HG03521 (cell line): Measurements from ENCODE around the gene MTA1.

Source experiments
- ATAC-seq: cut with Tn5 transposase; IDR thresholded peaks from one replicate; pipeline ENCODE4 v1.9.1; 2021; ENCODE audit warnings: mild to moderate bottlenecking, moderate library complexity; ENCODE audit not compliant: unreplicated experiment

MTA1 gene

DNA sequence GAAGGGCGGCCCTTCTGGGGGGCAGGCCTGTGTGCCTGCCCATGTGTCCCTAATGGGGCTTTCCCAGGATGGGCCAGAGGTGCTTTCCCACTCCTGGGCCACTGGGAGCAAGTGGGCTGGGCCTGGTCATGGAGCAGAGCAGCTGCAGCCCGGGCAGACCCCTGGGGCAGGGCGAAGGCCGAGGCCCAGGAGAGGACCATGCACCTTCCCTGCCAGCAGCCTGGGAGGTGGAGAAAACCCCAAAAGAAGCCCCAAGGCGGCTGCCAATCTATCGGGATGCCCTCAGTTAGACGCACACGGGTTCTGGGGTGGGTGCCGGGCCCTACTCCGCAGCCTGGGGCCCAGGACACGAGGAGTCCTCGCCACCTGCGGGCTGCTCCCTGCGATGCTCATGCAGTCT, 38.9 kb downstream of the MTA1 start:
- no peak for ATAC-seq

DNA sequence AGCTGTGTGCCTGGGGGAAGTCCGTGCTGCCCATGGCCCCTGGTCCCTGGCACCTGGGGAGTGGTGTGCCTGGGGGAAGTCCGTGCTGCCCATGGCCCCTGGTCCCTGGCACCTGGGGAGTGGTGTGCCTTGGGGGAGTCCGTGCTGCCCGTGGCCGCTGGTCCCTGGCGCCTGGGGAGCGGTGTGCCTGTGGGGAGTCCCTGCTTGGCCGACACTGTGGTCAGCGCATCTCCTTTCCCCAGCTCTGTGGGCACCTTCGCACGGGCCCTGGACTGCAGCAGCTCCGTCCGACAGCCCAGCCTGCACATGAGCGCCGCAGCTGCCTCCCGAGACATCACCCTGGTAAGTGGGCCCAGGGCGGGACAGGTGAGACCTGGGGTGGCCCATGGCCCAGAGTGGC, 40.5 kb downstream of the MTA1 start:
- no peak for ATAC-seq

DNA sequence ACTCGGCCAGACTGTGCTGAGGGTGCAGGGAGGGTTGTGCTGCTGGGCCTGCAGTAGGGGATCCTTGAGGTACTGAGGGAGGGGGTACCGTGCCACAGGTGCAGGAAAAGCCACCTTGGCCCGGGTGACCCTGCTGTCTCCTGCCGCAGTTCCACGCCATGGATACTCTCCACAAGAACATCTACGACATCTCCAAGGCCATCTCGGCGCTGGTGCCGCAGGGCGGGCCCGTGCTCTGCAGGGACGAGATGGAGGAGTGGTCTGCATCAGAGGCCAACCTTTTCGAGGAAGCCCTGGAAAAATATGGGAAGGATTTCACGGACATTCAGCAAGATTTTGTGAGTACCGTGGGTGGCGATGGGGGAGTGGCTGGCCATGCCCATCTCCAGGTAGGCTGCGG, 41.0 kb downstream of the MTA1 start:
- ATAC-seq = no peak

DNA sequence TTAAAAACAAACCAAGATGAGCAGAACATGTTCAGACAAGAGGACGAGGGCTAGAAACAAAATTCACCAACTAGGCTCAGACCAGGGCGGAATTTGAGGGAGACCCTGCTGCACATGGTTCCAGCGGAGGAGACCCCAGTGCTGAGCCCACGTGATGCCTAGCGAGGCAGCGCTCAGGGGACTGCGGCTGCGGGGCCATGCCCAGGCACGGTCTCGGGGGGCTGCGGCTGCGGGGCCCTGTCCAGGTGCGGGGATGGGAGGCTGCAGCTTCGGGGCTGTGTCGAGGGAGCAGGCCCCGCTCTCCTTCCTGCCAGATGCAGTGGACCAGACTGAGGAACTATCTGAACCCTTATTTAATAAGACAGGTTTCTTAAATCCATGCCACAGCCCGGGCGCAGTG, 42.3 kb downstream of the MTA1 start:
- ATAC-seq = no peak

DNA sequence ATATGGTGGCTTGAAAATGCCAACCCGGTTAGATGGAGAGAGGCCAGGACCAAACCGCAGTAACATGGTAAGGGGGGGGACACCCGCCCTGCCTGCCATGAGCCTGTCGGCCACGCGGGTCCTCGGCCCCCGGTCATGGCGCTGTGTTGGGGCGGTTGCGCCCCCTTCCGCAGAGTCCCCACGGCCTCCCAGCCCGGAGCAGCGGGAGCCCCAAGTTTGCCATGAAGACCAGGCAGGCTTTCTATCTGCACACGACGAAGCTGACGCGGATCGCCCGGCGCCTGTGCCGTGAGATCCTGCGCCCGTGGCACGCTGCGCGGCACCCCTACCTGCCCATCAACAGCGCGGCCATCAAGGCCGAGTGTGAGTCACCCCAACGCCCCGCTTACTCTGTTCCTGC, 44.9 kb downstream of the MTA1 start:
- no peak for ATAC-seq

DNA sequence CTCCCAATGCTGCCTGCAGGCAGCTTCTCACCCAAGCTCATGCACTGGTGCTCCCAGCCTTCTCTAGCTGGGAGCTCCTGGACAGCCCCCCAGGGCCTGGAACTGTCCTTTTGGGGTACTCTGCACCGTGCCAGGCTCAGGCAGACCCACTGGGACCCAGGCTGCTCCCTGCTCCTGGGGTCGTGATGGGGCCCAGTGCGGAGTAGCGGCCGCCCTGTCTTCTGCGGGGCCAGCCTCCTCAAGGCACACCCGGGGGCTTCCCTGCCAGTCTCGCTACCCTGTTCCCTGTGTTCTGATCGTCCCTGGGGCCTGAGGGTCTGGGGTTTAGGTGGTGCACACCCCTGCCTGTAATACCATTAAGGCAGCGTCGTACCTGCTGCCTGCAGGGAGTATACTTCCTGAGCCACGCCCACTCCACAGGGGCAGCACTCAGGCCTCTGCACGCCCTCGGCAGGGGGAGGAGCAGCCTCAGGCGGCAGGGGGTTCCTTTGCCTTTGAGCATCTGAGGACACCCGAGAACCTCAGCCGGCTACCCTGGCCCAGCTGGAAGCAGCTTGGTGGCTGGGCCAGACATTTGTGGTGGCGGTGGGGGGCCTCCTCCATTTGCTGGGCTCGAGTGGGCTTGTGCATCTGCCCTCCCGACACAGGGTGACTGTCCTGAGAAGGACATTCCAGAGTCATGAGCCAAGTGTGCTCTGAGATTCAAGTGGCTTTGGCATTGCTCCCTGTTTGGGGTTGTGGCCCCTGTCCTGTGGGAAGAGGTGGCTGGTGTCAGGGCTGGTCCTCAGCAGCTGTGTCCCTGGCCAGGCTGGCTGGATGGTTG, 45.8 kb downstream of the MTA1 start:
- no peak for ATAC-seq

DNA sequence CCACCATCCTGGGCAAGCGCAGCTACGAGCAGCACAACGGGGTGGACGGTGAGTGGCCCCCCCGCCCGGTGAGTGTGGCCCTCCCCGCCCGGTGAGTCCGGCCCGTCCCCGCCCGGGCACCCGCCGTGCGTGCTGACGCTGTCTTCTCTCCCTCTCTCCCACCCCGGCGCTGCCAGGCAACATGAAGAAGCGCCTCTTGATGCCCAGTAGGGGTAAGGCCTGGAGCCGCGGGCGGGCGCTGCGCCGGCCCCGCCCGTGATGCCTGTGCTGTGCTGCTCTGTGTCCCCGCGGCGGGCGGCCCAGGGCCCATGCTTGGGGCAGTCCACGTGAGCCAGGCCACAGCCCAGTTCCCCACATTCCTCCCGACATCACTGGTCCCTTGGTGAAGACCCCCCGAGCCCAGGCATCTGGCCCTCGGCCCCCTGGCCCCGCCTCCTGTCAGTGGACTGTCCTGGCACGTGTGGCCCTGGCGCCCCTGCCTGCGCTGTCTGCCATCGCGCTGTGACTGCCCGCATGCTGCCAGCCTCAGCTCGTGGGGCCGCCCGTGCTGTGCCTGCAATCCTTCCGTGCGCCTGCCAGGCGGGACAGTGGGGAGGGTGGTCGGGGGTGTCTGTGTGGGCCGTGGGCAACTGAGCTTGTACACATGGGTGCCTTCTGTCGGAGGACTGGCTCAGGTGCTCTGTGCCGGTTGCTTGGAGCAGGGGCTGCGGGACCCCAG, 47.1 kb downstream of the MTA1 start:
- no peak for ATAC-seq

DNA sequence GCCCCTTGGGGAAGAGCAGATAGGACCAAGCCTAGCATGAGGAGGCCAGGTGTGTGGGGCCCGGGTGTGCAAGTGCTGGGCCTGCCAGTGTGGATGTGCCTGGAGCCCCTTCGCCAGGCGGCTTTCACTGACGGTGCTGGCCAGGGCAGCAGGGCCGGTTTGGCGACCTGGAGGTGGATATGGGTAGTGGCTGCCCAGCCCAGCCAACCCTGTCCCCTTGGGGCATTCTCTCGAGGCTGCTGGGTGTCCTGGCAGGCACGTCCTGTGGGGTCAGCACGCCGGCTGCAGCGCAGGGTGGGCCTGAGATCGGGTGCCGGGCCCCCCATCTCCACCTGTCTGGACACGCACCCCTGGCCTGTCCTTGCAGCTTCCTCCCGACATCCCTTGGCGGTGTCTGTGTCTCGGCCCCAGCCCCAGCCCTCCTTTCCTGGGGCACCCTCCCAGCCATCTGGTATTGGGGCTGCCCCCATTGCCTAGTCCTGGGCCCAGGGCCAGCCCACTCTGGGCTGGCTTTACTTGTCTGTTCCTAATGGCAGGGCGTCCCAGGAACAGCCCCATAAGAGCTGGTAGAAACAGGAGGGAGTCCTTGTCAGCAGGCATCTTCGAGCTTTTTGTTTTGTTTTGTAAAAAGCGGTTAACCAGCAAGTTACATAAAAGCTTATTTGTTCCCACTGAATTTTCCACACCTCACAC, 47.8 kb downstream of the MTA1 start:
- ATAC-seq = no peak

DNA sequence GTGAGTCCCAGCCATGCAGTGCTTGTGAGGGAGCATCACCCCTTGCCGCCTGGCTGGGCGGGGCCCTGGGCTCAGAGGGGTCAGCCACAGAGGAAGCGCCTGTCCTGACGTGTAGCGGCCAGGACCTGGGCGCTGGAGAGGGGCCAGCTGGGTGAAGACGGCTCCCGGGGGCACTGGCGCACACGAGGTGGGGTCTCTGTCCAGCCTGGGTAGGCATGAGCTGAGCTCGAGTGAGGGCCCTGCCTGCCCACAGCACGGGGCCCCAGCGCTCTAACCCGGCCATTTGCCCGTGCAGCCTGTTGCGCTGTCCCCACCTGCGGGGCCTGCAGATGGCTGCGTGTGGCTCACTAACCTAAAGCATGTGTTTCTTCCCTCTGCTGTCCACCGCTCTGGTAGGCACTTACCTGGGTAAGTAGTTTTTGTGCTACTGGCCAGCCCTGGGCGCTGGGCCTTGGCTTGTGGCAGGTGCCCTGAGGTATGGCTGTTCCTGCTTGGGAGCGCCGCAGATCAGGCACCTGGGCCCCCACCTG, 48.4 kb downstream of the MTA1 start:
- ATAC-seq = no peak

DNA sequence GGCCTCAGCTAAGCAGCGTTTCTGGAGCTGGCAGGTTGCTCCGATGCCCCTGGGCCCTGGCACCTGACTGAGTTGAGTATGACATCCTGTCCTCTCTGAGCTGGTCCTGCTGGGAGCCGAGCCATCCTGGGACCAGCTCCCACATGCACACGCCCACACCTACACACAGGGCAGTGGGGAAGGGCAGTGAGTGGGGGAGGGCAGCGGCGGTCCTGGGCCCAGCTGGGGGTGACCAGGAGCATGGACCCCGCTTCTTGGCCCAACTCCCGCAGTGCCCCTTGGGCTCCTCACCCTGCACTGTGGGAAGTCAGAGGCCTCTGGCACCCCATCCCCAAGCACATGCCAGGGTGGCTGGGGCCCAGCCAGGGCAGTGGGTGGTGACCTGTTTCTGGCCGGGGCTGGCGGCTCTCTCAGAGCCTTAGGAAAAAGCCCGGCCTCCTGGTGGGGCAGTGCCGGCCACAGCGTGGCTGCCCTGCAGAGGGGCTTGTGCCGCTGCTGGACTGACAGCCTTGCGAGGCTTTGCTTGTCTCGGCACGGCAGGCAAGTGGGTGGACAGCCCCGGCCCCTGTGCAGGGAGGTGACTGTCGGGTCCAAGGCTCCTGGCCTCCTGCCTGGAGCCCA, 49.1 kb downstream of the MTA1 start:
- no peak for ATAC-seq

DNA sequence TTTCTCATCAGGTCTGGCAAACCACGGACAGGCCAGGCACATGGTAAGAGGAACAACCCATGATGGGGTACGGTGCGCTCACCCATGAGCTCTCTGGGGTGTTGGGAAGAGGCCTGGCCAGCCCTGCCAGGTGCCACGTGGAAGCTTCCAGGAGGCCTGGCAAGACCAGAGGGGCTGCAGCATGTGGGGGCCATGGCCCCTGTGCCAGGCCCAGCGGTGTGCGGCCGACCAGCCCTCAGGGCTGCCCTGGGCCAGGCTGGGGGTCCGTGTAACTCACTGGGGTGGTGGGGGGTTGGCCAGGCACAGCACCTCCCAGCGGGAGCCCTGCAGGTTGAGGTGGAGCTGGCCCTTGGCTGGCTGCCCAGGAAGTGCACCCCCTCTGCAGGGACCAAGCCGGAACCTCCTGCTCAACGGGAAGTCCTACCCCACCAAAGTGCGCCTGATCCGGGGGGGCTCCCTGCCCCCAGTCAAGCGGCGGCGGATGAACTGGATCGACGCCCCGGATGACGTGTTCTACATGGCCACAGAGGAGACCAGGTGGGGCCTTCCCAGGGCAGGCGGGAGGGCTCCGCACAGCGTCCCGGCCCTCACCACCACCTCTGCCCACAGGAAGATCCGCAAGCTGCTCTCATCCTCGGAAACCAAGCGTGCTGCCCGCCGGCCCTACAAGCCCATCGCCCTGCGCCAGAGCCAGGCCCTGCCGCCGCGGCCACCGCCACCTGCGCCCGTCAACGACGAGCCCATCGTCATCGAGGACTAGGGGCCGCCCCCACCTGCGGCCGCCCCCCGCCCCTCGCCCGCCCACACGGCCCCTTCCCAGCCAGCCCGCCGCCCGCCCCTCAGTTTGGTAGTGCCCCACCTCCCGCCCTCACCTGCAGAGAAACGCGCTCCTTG, 50.1 kb downstream of the MTA1 start:
- ATAC-seq = no peak

DNA sequence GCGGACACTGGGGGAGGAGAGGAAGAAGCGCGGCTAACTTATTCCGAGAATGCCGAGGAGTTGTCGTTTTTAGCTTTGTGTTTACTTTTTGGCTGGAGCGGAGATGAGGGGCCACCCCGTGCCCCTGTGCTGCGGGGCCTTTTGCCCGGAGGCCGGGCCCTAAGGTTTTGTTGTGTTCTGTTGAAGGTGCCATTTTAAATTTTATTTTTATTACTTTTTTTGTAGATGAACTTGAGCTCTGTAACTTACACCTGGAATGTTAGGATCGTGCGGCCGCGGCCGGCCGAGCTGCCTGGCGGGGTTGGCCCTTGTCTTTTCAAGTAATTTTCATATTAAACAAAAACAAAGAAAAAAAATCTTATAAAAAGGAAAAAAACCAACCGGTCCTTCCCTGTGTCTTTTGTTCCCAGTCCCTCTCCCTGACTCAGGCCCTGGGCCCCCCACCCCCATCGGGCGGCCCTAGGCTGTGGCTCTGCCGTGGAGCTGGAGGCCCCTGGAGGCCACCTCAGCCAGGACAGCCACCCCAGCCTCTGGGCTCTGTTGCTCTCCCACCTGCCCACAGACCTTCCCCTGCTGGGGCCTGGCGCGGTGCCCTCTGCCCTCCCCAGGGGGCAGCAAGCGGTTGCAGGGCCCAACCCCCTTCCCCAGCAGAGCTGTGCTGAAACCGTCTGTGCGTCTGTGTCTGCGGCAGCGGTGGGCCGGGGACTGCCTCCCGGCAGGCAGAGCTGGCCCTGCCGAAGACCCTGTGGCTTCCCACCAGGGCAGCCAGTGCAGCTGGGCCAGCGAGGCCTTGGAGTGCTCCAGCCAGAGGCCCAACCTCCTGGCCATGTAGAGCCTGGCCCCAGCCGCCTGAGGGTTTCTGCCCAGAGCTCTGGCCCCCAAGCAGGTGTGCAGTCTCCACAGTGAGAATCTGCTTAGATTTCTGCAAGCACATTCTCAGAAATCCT, 51.0 kb downstream of the MTA1 start:
- ATAC-seq = no peak

DNA sequence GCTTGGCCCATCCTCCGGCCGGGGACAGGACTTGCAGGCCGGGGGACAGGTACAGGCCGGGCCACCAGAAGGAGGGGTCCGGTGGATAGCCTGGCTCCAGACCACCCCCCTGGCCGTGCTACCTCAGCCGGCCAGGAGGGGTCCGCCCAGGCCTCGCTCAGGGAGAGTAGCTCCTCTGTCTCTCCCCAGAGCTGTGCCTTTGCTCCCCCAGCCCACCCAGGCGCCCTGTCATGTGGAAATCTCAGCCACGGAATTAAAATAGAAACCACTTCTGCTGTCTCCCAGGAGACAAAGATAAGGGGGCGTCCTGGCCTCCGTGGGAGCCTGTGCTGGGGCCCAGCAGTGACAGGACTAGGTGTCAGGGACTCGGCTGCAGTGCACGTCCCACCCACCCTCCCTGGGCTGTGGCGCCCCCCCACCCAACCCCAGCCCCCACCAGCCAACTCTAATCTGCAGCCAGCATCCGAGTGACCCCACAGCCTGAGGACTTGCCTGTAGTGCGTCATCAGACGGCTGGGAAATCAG, 51.7 kb downstream of the MTA1 start:
- ATAC-seq = no peak

DNA sequence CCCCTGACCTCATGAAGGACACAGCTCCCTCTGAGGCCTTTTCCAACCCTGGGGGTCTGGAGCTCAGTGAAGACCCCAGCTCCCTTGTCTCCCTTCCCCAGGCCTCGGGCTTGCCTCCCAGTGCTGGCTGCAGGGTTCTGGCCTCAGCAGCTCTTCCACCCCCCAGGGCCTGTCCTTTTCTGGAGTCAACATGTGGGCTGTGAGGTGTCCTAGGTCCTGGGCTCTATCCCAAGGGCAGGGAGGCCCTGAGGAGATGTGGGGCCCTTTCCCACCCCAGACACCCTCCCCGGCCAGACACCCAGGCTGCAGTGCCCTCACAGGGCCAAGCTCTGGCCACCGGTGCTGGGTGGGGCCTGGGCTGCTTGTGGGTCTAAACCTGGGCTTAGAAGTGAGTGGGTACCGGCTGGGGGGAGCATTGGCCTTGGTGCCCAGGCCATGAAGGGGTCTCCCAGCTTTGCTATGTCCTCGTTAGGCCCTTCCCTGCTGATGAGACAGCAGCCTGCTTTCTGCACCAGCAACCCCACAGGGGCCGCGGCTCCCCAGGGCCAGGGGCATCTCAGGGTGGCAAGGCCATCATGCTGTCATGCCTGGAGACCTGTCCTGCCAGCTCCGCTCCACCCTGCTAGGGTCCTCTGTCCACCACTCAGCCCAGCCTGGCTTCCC, 52.3 kb downstream of the MTA1 start:
- no peak for ATAC-seq

DNA sequence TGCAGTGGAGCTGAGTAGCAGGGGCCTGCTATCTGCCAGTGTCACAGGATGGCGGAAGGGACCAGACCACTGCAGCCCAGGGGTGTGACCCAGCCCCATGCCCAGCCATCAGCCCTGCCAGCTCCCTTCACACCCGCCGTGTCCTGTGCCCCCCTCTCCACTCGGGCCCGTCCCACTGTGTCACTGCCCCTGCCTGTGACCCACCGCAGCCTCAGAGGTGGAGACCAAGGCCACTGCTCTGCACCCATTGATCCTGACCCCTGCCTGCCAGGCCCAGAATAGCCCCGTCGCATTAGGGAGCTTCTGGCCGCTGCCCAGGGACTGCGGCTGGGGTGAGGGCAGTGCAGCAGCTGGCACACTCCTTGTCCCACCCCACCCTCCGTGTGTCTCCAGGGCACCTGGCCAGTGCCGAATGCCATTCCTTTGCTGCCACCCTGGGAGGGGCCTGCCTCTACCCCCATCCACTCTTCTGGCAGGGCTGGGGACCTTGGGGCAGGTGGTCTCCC, 52.9 kb downstream of the MTA1 start:
- ATAC-seq = no peak

DNA sequence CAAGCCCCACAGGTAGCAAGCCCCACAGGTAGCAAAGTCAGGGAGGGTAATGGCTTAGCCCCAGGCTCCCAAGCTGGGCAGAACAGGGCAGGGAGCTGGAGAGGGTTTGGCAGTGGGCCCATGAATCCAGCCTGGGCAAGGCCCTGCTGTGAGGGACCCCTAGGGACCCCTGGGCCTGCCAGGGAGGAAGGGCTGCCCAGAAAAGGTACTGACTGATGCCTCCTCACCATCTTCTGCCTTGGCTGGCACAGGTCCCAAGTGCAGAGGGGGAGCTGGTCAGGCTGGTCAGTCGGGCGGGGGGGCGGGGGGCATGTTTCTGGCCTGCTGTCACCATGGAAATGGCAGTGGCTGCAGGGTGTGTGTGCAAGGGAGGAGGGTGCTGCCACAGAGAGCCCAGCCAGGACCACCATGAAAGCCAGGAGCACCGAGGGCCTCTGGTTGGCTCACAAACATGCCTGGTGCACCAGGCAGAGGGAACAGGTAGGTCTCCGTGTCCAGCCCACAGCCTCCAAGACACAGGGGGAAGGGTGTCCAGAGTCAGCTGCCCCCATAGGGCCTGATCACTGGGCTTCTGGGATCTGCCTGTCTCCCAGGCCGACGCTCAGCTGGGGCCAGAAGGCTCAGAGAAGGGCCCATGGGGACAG, 53.5 kb downstream of the MTA1 start:
- no peak for ATAC-seq

DNA sequence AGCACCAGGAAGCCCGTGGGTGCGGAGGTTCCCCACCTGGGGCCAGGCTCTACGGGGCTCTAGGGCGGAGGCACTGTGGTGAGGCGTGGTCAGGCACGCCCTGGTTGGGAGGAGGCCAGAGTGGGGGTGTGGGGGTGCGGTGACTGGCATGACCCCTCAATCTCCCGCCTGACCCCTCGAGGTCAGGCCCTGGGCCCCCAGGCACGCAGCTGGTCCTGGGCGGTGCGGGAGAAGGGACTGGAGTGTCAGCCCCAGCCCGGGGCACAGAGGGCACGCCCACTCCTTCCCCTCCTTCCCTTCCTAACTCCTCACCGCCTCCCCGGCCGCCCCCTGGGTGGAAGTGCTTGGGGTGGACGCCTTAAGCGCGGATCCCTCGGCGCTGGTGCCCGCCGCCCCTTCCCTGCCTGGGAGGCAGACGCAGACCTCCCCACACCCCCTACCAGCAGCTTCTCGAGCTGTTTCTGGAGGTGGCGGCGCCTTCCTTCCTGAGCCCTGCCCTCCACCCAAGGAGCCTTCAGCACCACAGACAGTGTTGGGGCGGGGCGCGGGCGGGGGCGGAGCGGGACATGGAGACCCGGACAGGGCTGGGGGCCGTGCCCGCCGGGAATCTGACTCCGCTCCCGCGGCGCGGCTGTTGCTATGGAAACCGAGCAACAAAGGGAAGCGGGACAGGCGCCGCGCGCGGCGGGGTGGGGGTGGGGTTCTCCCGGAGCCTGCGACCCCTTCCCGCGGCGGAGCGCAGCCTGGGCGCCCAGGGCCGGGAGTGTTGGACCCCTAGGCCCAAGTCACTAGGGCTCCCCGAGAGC, 54.3 kb downstream of the MTA1 start:
- no peak for ATAC-seq
